Activated CD8-positive, alpha-beta memory T cell treated with anti-CD3 and anti-CD28 coated beads, Interleukin-2, amount 50 U/mL, for 24 hours (primary cell): ENCODE measurements around the gene CHAC2.
A peak's percentile ranks its signal among the peaks of the same experiment; 100 is the strongest.
"Not testable (repeated sequence)": the region's sequence is repeated elsewhere in the genome, so short reads cannot be mapped to it uniquely, and the experiment has no call there.

Experiments
- DNase-seq: peaks from one replicate; pipeline ENCODE4 v3.0.0-alpha.2; 2020; ENCODE audit errors: extremely low read depth

The CHAC2 gene

DNA sequence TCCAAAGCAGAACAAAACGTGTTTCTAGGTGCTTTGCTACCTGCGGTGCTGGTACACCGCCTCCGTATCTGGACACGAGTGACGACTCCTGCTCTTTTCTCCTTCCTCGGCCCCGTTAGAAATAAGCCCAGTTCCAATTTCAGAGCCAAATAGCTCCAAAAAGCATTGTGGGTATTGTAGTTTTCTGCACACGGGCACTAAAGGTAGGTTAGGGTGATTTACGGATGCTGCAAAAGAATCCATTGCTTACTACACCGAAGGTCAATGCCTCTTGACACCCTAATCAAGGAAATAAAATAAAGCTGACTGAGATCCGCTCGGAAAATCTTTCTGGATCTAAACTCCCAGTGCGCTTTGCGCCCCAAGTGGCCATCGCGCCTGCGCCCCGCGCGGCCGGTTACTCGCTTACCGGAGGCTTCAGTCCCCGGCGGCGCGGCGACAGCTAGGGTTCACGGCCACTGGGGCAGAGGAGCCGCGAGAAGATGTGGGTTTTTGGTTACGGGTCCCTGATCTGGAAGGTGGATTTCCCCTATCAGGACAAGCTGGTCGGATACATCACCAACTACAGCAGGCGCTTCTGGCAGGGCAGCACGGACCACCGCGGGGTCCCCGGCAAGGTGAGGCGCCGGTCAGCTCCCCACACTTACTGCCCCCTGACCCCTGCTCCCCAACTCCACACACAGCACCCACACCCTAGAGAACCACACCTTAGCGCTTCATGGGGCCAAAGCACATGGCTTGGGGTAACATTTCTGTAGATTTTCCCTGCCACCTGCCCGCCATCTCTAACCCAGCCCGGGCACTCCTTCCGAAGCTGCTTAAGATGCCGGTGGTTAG, at the start of gene CHAC2:
Gene CHAC2 (plus strand): TSS at position 400 of the 837 bp plus-strand sequence. CDS start 83 bp downstream, at position 483.
- peak; percentile 63 for DNase-seq

- DNase-seq, result not testable (repeated sequence)
These were observed 46.7 kb upstream of the CHAC2 start for GRCh38 chr2:53720944-53721343.

- DNase-seq, result no peak
These were observed 43.1 kb upstream of the CHAC2 start for GRCh38 chr2:53724536-53724935.

DNA sequence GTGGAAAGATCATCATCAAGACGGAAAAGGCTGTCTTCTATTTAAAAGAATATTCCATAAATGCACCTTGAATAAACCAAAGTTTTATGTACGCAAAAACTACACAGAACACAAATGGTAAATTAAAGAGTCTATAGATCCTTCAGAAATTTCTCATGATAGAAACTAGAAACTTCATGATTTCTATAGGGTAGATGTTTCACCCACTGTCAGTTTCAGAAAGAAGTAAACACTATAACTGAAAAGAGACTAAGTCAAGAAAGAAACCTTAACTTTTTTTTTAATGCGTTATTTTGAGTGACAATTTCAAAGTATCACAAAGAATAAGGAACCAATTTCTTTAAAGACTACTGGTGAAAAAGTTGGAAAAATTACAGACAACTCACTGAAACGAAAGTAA, 41.9 kb upstream of the CHAC2 start:
- no peak for DNase-seq

GRCh38 chr2:53727921-53728320, 39.7 kb upstream of the CHAC2 start:
- DNase-seq, result no peak

DNA sequence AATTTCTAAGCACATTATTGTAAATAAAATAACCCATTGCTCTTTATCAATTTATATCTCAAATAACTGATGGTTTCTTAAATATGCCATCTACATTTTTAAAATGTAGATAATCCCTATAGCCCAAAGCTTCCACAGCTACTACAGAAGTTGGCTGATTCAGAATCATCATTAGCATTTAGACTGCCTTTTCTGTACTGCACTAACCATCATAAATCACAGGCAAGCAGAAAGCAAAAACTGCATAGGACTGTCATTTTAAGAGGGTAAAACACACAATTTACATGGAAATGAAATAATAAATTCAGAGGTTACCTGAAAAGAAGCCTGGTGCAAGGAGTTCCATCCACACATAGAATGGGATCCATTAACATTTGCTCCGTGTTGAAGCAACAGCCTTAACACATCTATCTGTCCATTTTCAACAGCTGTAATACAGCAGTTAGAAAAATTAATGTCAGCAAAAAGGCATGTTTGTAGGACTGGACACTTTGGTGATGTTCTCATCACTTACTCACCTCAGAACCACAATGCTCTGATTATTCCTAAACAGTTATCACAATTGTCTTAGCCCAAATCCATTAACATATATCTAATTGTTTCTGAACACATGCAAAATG, 38.4 kb upstream of the CHAC2 start:
- no peak for DNase-seq

- no peak for DNase-seq
These were observed 30.5 kb upstream of the CHAC2 start for GRCh38 chr2:53737091-53737490.

DNA sequence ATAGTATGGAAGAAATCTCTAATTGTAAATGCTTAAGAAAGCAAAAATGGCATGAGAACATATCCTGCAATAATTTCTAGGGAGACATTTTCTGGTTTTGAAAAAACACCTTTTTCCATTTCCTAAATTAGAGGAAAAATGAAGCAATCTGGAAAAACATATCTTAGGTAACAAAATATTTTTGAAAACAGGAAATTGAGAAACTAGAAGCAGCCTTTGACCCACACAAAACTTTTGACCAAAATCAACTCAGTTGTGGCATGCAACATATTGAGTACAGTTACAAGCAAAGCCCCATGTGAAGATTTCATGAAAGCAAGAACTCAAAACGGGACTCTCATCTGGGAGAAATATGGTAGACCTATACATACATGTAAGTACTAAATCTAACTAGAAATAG, 28.6 kb upstream of the CHAC2 start:
- DNase-seq, result no peak

DNA sequence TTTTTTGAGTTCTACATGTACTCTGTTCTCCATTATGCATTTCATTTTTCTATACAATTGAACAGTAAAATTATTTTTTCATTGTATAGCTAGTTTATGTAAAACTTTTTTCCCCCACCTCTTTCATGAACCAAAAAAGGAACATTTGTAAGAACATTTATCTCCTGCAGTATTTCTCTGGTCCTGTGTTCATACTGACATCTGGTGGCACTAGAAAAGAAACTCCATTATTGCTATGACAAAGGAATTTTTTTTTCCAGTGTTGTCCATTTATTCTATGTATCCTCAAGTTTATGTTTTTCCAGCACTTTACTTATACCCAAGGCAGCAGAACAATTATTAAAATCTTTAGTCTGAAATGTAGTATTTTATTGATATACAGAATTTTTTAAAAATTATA, 27.4 kb upstream of the CHAC2 start:
- DNase-seq, result no peak

DNA sequence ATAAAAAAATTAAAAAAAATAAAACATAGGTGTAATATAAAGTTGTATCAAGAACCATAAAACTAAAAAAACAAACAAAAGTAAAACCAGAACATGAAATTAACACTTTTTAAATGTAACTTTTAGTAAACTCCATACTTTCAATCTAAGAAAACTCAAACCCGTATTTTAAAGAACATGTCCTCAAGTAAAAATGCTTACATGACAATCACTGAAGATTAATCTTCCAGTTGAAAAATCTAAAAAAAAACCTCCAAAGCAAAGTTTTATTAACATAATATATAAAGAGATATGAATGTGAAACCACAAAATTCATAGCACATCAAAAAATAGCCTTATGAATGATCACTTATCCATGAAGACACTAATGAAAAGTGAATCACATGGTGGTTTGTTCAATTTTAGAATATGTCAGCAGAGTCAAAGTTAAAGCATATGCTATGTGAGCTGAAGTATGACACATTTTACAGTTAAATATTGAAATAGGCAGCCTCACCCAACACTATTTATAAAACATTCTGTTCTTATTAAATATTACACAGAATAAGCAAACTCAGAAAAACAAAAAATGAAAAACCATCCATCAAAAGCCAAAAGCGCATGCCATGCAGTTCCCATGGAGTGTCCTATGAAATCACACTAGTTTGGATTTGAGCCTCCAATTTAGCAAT, 23.1 kb upstream of the CHAC2 start:
- DNase-seq, result no peak

- DNase-seq, result no peak
These were observed 17.4 kb upstream of the CHAC2 start for GRCh38 chr2:53750041-53750768.

GRCh38 chr2:53751728-53752127, 15.9 kb upstream of the CHAC2 start:
- no peak for DNase-seq

DNA sequence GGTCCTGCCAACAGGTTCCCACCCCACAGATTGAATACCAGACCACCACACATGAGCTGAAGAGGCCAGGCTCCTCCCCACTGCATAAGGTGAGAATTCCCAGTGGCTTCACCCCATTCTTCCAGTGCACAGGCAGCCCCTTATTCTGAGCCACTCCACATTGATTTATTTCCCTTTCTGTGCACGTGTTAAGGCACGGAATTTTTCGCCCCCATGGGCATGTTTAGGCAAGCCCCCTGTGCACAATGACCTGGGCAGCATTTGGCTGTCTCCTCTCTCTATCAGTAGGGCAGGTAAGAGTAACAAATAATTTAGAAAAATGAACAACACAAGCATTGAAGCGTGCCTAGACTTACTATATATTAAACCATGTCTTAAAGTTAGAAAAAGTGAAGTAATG, 15.2 kb upstream of the CHAC2 start:
- no peak for DNase-seq

DNA sequence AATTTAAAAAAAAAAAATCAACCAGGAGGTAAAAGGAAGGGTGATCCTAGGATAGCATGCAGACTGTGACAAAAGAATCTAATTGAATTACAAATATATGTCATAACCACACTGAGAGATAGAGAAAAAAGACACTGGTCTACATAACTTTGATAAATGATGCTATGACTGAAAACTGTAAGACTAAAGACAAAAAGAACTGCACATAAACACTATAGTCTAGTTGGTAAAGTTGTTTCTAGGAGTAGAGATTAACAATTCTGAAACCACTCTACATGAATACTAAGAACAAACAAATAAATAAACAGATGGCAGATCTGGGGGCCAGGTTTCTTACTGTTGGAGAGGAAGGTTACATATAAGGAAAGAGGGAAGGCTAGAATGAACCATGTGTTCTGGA, 14.6 kb upstream of the CHAC2 start:
- DNase-seq, result no peak

- DNase-seq, result no peak
These were observed 12.5 kb upstream of the CHAC2 start for GRCh38 chr2:53755121-53755520.

DNA sequence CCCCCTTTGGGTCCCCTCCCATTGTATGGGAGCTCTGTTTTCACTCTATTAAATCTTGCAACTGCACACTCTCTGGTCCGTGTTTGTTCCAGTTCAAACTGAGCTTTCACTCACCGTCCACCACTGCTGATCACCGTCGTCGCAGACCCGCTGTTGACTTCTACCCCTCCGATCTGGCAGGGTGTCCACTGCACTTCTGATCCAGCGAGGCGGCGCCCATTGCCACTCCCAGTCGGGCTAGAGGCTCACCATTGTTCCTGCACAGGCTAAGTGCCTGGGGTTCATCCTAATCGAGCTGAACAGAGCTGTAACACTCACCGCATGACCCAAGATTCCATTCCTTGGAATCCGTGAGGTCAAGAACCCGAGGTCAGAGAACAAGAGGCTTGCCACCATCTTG, 11.0 kb upstream of the CHAC2 start:
- no peak for DNase-seq

GRCh38 chr2:53757206-53757605, 10.4 kb upstream of the CHAC2 start:
- DNase-seq, result not testable (repeated sequence)

DNA sequence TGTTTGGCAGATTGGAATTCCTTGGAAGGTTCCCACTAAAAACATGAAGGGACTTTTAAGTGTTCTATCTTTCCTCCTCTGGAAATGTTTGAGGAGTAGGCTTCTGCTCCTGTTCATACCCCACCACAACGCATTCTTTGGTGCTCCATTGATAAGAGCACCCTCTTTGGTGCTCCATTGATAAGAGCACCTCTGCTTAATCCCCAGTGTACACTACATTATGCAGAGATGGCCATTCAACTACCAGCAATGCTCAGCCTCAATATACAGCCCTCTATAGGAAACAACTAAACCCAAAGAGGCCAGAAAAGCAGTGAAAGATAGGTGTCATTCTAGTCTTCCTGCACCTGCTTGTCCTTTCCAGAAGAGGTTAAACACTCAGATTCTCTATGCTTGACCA, 1.8 kb upstream of the CHAC2 start:
- no peak for DNase-seq

DNA sequence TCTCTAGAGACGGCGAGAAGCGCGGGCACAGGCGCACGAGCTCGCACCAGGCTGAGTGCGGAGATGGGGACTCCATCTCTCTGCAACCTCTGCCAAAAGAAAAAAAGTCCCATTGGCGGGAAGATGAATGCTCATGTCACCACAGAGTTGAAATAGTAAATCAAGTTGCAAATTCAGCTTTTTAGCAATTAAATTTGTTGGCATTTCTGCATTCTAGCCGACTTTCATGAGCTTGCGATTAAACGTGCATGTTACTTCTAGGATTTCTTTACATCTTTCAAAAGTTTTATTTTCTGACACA, 588 bp downstream of the CHAC2 start:
- DNase-seq, result no peak

DNA sequence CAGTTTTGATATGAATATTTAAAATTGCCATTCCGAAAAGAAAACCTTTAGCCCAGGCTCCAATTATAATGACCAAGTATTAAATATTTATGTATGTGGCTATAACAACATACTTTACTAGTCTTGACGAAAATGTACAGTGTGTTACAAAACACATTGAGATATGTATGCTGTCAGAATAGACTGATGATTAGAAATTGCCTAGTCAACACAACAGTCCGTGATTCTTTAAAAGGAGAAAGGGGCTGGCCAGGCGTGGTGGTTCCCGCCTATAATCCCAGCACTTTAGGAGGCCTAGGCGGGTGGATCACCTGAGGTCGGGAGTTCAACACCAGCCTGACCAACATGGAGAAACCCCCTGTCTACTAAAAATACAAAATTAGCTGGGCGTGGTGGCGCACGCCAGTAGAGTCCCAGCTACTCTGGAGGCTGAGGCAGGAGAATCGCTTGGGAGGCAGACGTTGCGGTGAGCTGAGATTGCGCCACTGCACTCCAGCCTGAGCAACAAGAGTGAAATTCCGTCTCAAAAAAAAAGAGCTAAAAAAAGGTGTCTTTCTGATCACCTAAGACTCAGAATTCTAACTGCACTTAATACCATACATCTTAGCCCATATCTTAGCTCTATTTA, 1.8 kb downstream of the CHAC2 start:
- DNase-seq, result no peak

DNA sequence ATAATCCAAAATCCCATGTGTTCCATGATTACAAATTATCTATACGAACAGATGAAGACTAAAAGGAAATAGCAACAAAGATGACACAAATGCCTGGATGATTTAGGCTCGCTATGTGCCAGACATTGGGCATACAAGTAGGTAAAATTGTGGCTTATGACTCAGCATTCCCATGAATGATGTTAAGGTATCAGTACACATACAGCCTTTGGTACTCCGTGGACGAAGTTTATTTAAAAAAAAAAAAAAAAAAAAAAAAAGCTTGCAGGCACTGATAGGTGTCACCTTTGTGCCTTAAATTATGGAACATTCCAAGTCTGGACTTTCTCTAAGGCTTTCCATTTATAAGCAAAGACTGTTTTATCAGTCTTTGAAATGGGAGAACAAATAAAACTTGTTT, 2.7 kb downstream of the CHAC2 start:
- DNase-seq, result no peak

- DNase-seq, result no peak
These were observed 9.5 kb downstream of the CHAC2 start for GRCh38 chr2:53777134-53777533.
